ENCODE data around the gene PRPF31. TPM values are rescaled to one million over a fixed set of nuclear protein-coding genes. Genes with fewer than 3 reads are reported as not detected.

PRPF31 gene
- total and polyA plus RNA-seq, 2 of the 13 experiments (the other 11 are each of a cell fraction or from before 2014, with no cell fraction given), result 23.8 to 63.8 TPM

DNA sequence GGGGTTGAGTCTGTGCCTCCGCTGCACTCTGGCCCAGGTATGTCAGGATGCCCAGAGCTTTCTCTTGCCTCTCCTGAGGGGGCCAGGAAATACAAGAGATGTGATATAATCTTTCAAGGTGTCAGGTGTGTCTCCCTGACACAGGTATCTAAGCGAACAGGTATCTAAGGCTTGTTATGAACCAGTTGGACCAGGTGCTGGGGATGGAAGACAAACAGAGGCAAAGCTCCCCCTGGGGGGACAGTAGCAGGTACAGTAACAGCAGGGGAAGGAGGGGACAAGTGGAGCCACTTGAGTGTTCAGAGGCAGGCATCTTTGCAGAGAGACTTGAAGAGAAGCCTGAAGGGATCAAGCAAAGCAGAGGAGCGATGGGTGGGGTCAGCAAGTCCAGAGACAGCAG, 41.4 kb downstream of the PRPF31 start:
- BruUV-seq (replicated peaks), result no TSS peak
- no peak for ATAC-seq
- Histone ChIP-seq H3K9me3 (ENCODE audit: low read length) (no peaks in the 10 kb centered on the region), H3K27me3 (ENCODE audit: control insufficient read depth in 1 of 2, insufficient read depth in 2 of 2, low read length in 2 of 2) (no peaks in the 10 kb centered on the region; a peak in 1 of 5 replicates), H2AFZ (ENCODE audit: low read length) (no peak overlapping the region), H4K20me1 (ENCODE audit: insufficient read depth, low read length) (no peaks in the 10 kb centered on the region), H3K79me2 (ENCODE audit: insufficient read depth, low read length) (peaks cover 13% of the 10 kb centered on the region), H3K4me2 (ENCODE audit: low read depth, low read length) (no peak overlapping the region), H3K4me3 (replicated peaks in 1 of 3; ENCODE audit: insufficient read depth in 1 of 3, low read depth in 2 of 3, low read length in 3 of 3) (no peak overlapping the region), H3K36me3 (replicated peaks in 1 of 2; ENCODE audit: control insufficient read depth in 1 of 2, insufficient read depth in 2 of 2, low read length in 2 of 2) (peaks cover 18 to 59% of the 10 kb centered on the region in 2 experiments), H3K9ac (ENCODE audit: insufficient read depth, low read depth, low read length) (no peak overlapping the region), H3K4me1 (ENCODE audit: insufficient read depth, low read length) (peaks cover 13% of the 10 kb centered on the region), H3K27ac (ENCODE audit: extremely low read length, insufficient read depth, low read length) (no peak overlapping the region)
- in situ Hi-C loops (cut with HindIII; ENCODE audit: extremely low pct_ligation_motif_present, low pct_unique_long_range_greater_than_20kb) (no loop called here), intact Hi-C loops (cut with micrococcal nuclease; ENCODE audit: unreplicated experiment) (no loop called here)
- POLR2A ChIA-PET, result interaction anchor here (2.1 kb wide), 1 partner anchor 20 kb away, joined by 10 read pairs; the partner anchor contains the start of gene CNOT3
- no peak for DNase-seq (ENCODE audit: low spot score)
- WGBS (ENCODE audit: low lambda C conversion rate), result 98% methylated on average over 3 of the region's 3 CpGs
- TF ChIP-seq, protein P1, sequence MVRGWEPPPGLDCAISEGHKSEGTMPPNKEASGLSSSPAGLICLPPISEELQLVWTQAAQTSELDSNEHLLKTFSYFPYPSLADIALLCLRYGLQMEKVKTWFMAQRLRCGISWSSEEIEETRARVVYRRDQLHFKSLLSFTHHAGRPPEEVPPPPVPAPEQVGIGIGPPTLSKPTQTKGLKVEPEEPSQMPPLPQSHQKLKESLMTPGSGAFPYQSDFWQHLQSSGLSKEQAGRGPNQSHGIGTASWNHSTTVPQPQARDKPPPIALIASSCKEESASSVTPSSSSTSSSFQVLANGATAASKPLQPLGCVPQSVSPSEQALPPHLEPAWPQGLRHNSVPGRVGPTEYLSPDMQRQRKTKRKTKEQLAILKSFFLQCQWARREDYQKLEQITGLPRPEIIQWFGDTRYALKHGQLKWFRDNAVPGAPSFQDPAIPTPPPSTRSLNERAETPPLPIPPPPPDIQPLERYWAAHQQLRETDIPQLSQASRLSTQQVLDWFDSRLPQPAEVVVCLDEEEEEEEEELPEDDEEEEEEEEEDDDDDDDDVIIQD (CRISPR knock-in tag; IDR thresholded peaks at IDR 0.05; ENCODE audit: low read depth), result no peak
- TF ChIP-seq NR1H2 (CRISPR knock-in tag; IDR thresholded peaks at IDR 0.05; ENCODE audit: borderline replicate concordance, low read depth) (no peak), FLYWCH1 (CRISPR knock-in tag; IDR thresholded peaks at IDR 0.05) (no peak), ZNF251 (CRISPR knock-in tag; IDR thresholded peaks at IDR 0.05) (no peak), SOX5 (CRISPR knock-in tag; IDR thresholded peaks at IDR 0.05; ENCODE audit: borderline replicate concordance) (no peak), ZNF44 (CRISPR knock-in tag; IDR thresholded peaks at IDR 0.05) (no peak), HNRNPUL1 (IDR thresholded peaks at IDR 0.05; ENCODE audit: low read depth, low read length) (no peak), ZKSCAN5 (CRISPR knock-in tag; IDR thresholded peaks at IDR 0.05) (no peak), PAX8 (CRISPR knock-in tag; IDR thresholded peaks at IDR 0.05; ENCODE audit: borderline replicate concordance) (no peak)
- FAIRE-seq, result no peak
- CTCF ChIA-PET (ENCODE audit: low intra/inter-chr PET ratio, low total read pairs), result no interaction called here
